NB4 (cell line): ENCODE measurements around the gene DNAJC5G.
A peak's percentile ranks its signal among the peaks of the same experiment; 100 is the strongest.

Experiments
- DNase-seq: peaks from one replicate; pipeline ENCODE4 v3.0.0; 2010; ENCODE audit warnings: low read depth
- H3K4me3 ChIP-seq: one replicate; pipeline ENCODE4 v1.5.1; 2011; ENCODE audit warnings: mild to moderate bottlenecking, low read depth, low read length, moderate library complexity
- CTCF ChIP-seq: IDR thresholded peaks from one replicate; pipeline ENCODE4 v1.5.1; 2012; ENCODE audit warnings: low read depth, low read length
- MAX ChIP-seq: IDR thresholded peaks from 2 replicates; pipeline ENCODE4 v1.6.1; 2011; ENCODE audit warnings: low read depth, low read length
- MYC ChIP-seq: IDR thresholded peaks from 2 replicates; pipeline ENCODE4 v1.6.1; 2011; ENCODE audit warnings: low read depth, low read length
- POLR2A ChIP-seq: IDR thresholded peaks from 2 replicates; pipeline ENCODE4 v1.6.1; 2011; ENCODE audit warnings: mild to moderate bottlenecking; ENCODE audit not compliant: insufficient read length; ENCODE audit errors: extremely low read depth

DNAJC5G gene

GRCh38 chr2:27288610-27289009, 13.4 kb downstream of the DNAJC5G start:
- TF ChIP-seq MYC (no peak), CTCF (no peak), MAX (no peak), POLR2A (no peak)
- DNase-seq, result no peak
- no peak overlapping the region for H3K4me3 ChIP-seq

GRCh38 chr2:27290549-27290948, 15.3 kb downstream of the DNAJC5G start:
- DNase-seq, result no peak
- no peak overlapping the region for H3K4me3 ChIP-seq
- TF ChIP-seq MAX (no peak), CTCF (no peak), POLR2A (no peak), MYC (no peak)

GRCh38 chr2:27291865-27292264, 16.6 kb downstream of the DNAJC5G start:
- peak; percentile 35 for DNase-seq
- TF ChIP-seq MAX (no peak), CTCF (no peak), MYC (no peak), POLR2A (no peak)

GRCh38 chr2:27294928-27295327, 19.7 kb downstream of the DNAJC5G start:
- no peak for DNase-seq
- TF ChIP-seq MYC, result no peak
- TF ChIP-seq MAX, result no peak

More at GRCh38 chr2:27291865-27292264, 16.6 kb downstream of the DNAJC5G start:
- no peak overlapping the region for H3K4me3 ChIP-seq

GRCh38 chr2:27296481-27296880, 21.2 kb downstream of the DNAJC5G start:
- H3K4me3 ChIP-seq, result no peak overlapping the region
- TF ChIP-seq POLR2A, result no peak
- no peak for TF ChIP-seq CTCF
- DNase-seq, result peak; percentile 46

More at GRCh38 chr2:27294928-27295327, 19.7 kb downstream of the DNAJC5G start:
- no peak overlapping the region for H3K4me3 ChIP-seq

- no peak for DNase-seq
- no peak for TF ChIP-seq POLR2A
- TF ChIP-seq MAX, result no peak
- TF ChIP-seq CTCF, result no peak
- no peak for TF ChIP-seq MYC
- no peak overlapping the region for H3K4me3 ChIP-seq
Observed at GRCh38 chr2:27297195-27297594, 22.0 kb downstream of the DNAJC5G start.
